ENCODE measurements around the gene RAPGEF5.

DNA sequence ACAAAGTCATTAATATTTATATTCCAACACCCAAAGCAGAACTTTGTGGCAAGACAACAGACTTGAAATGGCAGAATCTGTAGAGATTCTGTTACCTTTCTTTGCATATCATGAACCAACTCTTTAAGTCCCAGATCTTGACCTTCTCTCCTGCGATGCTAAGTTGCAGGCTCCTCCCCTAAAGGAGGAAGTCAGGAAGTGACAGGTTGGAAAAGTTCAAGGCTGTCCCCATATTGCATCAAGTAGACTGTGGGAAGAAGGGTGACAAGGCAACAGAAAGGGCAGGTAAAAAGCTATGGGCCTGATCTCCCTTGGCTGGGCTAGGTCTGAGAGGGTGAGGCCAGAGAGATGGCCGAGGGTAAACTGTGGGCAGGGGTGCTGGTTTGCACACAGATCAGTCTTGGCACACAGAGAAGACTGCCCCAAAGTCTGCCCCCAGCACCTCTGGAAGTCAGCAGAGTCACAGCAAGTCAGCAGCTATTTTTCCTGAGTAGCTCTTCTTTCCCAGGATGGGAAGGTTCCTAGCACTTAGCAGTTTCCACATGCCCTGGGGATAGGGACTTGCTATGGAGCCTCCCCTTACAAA, 115.1 kb downstream of the RAPGEF5 start:
- TF ChIP-seq CTCF (IDR thresholded peaks at IDR 0.05) (no peak), EP300 (IDR thresholded peaks at IDR 0.05) (no peak)

Measured in esophagus muscularis mucosa (tissue), 3 donors.